Smooth muscle cell of the pulmonary artery (primary cell): Measurements from ENCODE around the gene LURAP1L. TPM values are rescaled to one million over a fixed set of nuclear protein-coding genes. Genes with fewer than 3 reads are reported as not detected.

Source experiments
- total RNA-seq: library from RNA; depleted of rRNA; stranded (reverse); fragments of >200 nt; gene quantifications from 2 replicates; pipeline ENCODE4 v1.2.3, GENCODE V29; 2014

Gene LURAP1L, protein sequence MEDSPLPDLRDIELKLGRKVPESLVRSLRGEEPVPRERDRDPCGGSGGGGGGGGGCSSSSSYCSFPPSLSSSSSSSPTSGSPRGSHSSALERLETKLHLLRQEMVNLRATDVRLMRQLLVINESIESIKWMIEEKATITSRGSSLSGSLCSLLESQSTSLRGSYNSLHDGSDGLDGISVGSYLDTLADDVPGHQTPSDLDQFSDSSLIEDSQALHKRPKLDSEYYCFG
- 16.7 and 25.4 TPM in 2 replicates for total RNA-seq

DNA sequence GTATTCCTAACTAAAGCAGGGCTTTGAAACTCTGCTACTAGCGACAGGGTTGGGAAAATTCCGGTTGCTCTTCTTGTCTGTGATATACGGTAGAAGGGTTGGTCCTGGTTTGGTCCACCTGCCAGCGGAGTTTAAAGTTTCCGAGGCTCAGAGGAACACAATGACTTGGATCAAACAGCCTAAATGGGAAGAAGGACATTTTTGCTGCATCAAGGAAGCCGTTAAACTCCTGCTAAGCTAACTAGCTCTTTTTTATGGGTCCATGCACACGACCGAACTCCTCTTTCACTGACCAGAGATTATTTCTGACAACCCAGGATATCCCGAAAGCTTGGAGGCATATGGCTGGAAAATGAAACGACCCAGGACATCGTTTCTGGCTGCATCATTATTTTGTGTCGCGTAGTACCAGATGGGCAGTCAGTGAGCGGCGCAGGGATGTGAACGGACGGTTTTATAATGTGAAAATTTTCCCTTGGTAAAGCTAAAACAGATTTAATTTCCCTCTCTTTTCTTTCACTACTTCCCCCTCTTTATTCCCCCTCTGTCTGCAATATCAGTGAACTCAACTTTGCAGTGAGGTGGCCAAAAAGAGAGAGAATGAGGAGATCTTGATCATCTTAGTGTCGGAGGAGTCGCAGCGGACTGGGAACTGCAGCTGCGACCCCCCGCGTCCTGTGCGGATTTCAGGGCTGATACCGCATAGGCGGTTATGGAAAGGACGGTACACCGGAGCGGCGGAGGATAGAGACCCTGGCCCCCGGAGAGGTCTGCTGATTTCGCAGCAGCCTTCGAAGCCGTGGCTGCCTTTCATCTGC lies at the start of gene LURAP1L:
Gene LURAP1L, plus strand, starts transcription at position 160 of the 818 bp plus-strand sequence. CDS start 696 bp downstream, outside the sequence.

Other genes starting within 250 kb of the LURAP1L start
- 0.07 and 2.5 TPM in 2 replicates for gene TYRP1, start 81.6 kb upstream of the LURAP1L start, total RNA-seq